GM23338 (cell line): ENCODE data around the gene GFRA1. TPM values are rescaled to one million over a fixed set of nuclear protein-coding genes. Genes with fewer than 3 reads are reported as not detected.

ENCODE experiments used
- ATAC-seq: fragments of 200-7000 bp; cut with Tn5 transposase; 3 replicates; pipeline ENCODE4 v1.9.1; 2020
- DNase-seq: peaks from one replicate; pipeline ENCODE4 v3.0.0-alpha.2; 2015; ENCODE audit warnings: low spot score
- H2AFZ ChIP-seq: fragments of 200-600 bp; sonication (generic); 2 replicates; pipeline ENCODE4 v1.8.0; 2016; ENCODE audit warnings: antibody characterized with exemption, mild to moderate bottlenecking, moderate library complexity
- H3F3A ChIP-seq: fragments of 200-600 bp; sonication (generic); replicated peaks from 2 replicates; pipeline ENCODE4 v1.8.0; 2017; ENCODE audit warnings: antibody characterized with exemption, mixed run types, low read depth
- H3K27ac ChIP-seq: fragments of 200-600 bp; sonication (generic); 2 replicates; pipeline ENCODE4 v1.6.1; 2016; ENCODE audit warnings: low read depth
- H3K27me3 ChIP-seq: fragments of 200-600 bp; sonication (generic); 2 replicates; pipeline ENCODE4 v1.8.0; 2016; ENCODE audit warnings: mild to moderate bottlenecking, mixed run types, moderate library complexity; ENCODE audit not compliant: insufficient read depth
- H3K36me3 ChIP-seq: fragments of 200-600 bp; sonication (generic); 2 replicates; pipeline ENCODE4 v1.8.0; 2016; ENCODE audit warnings: mild to moderate bottlenecking; ENCODE audit not compliant: insufficient read depth
- H3K4me1 ChIP-seq: fragments of 200-600 bp; sonication (generic); 2 replicates; pipeline ENCODE4 v1.8.0; 2016; ENCODE audit warnings: mild to moderate bottlenecking, moderate library complexity; ENCODE audit not compliant: insufficient read depth
- H3K4me2 ChIP-seq: fragments of 200-600 bp; sonication (generic); 2 replicates; pipeline ENCODE4 v1.7.1; 2017; ENCODE audit warnings: mixed run types
- H3K4me3 ChIP-seq: fragments of 200-600 bp; sonication (generic); 2 replicates; pipeline ENCODE4 v1.6.1; 2016; ENCODE audit warnings: mixed run types
- H3K79me2 ChIP-seq: fragments of 200-600 bp; sonication (generic); replicated peaks from 2 replicates; pipeline ENCODE4 v1.8.0; 2017; ENCODE audit warnings: mild to moderate bottlenecking; ENCODE audit not compliant: insufficient read depth
- H3K9me2 ChIP-seq: fragments of 200-600 bp; sonication (generic); 2 replicates; pipeline ENCODE4 v1.8.0; 2017; ENCODE audit not compliant: insufficient read depth
- H4K20me1 ChIP-seq: fragments of 200-600 bp; sonication (generic); replicated peaks from 2 replicates; pipeline ENCODE4 v1.8.0; 2017; ENCODE audit warnings: mild to moderate bottlenecking; ENCODE audit not compliant: insufficient read depth
- H3K27ac Mint-ChIP-seq: 2 replicates; pipeline ENCODE4 v1.8.0; 2020; ENCODE audit warnings: inconsistent platforms, mild to moderate bottlenecking, moderate library complexity, mixed read lengths
- H3K27me3 Mint-ChIP-seq: 3 replicates; pipeline ENCODE4 v1.8.0; 2022; ENCODE audit warnings: low read depth, mild to moderate bottlenecking, moderate library complexity, mixed read lengths, inconsistent platforms; ENCODE audit not compliant: insufficient read depth, poor library complexity
- H3K36me3 Mint-ChIP-seq: 3 replicates; pipeline ENCODE4 v1.8.0; 2021; ENCODE audit warnings: low read depth, mild to moderate bottlenecking, inconsistent platforms, moderate library complexity, mixed read lengths
- H3K4me1 Mint-ChIP-seq: 3 replicates; pipeline ENCODE4 v1.8.0; 2020; ENCODE audit warnings: mild to moderate bottlenecking, inconsistent platforms, mixed read lengths
- H3K4me3 Mint-ChIP-seq: 3 replicates; pipeline ENCODE4 v1.8.0; 2021; ENCODE audit warnings: moderate library complexity, mild to moderate bottlenecking, inconsistent platforms, mixed read lengths
- H3K9me3 Mint-ChIP-seq: 3 replicates; pipeline ENCODE4 v1.8.0; 2020; ENCODE audit warnings: moderate library complexity, mild to moderate bottlenecking, inconsistent platforms, mixed read lengths
- CREB1 ChIP-seq: fragments of 250-450 bp; sonication (Bioruptor Pico); IDR thresholded peaks from 2 replicates; pipeline ENCODE4 v1.5.0; 2020; ENCODE audit warnings: low read depth, mild to moderate bottlenecking, moderate library complexity
- CTCF ChIP-seq, 2 experiments: fragments of 200-600 bp in 1 of 2; sonication (generic) in 1 of 2; conservative IDR thresholded peaks; 2 replicates each; pipeline versions ENCODE4 v1.5.1 to v1.6.1; 2016 to 2017; ENCODE audit warnings: antibody characterized with exemption in 2 of 2, low read depth in 2 of 2, mild to moderate bottlenecking in 2 of 2, moderate library complexity in 1 of 2
- EZH2 ChIP-seq: fragments of 200-600 bp; sonication (generic); IDR thresholded peaks from one replicate; pipeline ENCODE4 v1.8.0; 2017; ENCODE audit warnings: antibody characterized with exemption, mild to moderate bottlenecking, low read depth; ENCODE audit not compliant: unreplicated experiment
- JUNB ChIP-seq: IDR thresholded peaks from one replicate; pipeline ENCODE4 v1.6.1; 2016; ENCODE audit warnings: antibody characterized with exemption; ENCODE audit not compliant: unreplicated experiment
- NANOG ChIP-seq: IDR thresholded peaks from 2 replicates; pipeline ENCODE4 v1.6.1; 2016; ENCODE audit warnings: antibody characterized with exemption, borderline replicate concordance
- REST ChIP-seq: IDR thresholded peaks from one replicate; pipeline ENCODE4 v1.6.1; 2018; ENCODE audit warnings: antibody characterized with exemption; ENCODE audit not compliant: unreplicated experiment
- STAT1 ChIP-seq: IDR thresholded peaks from one replicate; pipeline ENCODE4 v1.6.1; 2016; ENCODE audit warnings: antibody characterized with exemption; ENCODE audit not compliant: unreplicated experiment
- ZNF114 ChIP-seq: fragments of 250-450 bp; sonication (Bioruptor Pico); IDR thresholded peaks from 2 replicates; pipeline ENCODE4 v1.5.0; 2020; ENCODE audit warnings: mild to moderate bottlenecking, moderate library complexity
- ZNF331 ChIP-seq: fragments of 250-450 bp; sonication (Bioruptor Pico); IDR thresholded peaks from 2 replicates; pipeline ENCODE4 v1.5.0; 2020; ENCODE audit warnings: low read depth, mild to moderate bottlenecking, moderate library complexity
- ZNF462 ChIP-seq: fragments of 250-450 bp; sonication (Bioruptor Pico); IDR thresholded peaks from 2 replicates; pipeline ENCODE4 v1.5.0; 2020; ENCODE audit warnings: mild to moderate bottlenecking, moderate library complexity
- polyA plus RNA-seq: library from polyadenylated mRNA; unstranded; fragments of >200 nt; fragmentation: Nextera tagmentation; extraction: Ambion mirVana; gene quantifications from 2 replicates; pipeline ENCODE4 v1.2.1, GENCODE V29; 2016
- total RNA-seq: library from RNA; depleted of rRNA; stranded (reverse); fragments of >200 nt; shearing (Covaris generic); gene quantifications from 2 replicates; pipeline ENCODE4 v1.2.3, GENCODE V29; 2014

The GFRA1 gene
- total and polyA plus RNA-seq, 2 experiments from 2014 or later: 1.4 to 2.8 TPM

- no peaks in the 10 kb centered on the region for H3K36me3 ChIP-seq
- H3K79me2 ChIP-seq: no peaks in the 10 kb centered on the region
- TF ChIP-seq EZH2 (no peak), REST (no peak), CTCF (conservative IDR thresholded peaks at IDR 0.05; ENCODE audit: low read depth in 2 of 2) (no peak), ZNF462 (CRISPR knock-in tag) (no peak), NANOG (no peak), JUNB (no peak), CREB1 (no peak), STAT1 (no peak), ZNF114 (CRISPR knock-in tag) (no peak), ZNF331 (CRISPR knock-in tag) (no peak)
- H3K27ac ChIP-seq: no peak overlapping the region
- Mint-ChIP-seq H3K36me3 (no peaks in the 10 kb centered on the region), H3K27me3 (no peaks in the 10 kb centered on the region), H3K4me3 (no peak overlapping the region), H3K4me1 (peaks cover 2% of the 10 kb centered on the region; the same call in 2 of the 3 replicates), H3K9me3 (no peaks in the 10 kb centered on the region; the same call in 2 of the 3 replicates), H3K27ac (no peak overlapping the region)
- H4K20me1 ChIP-seq: no peaks in the 10 kb centered on the region
- no peak overlapping the region for H3K4me2 ChIP-seq
- H3F3A ChIP-seq: no peaks in the 10 kb centered on the region
- H2AFZ ChIP-seq: no peak overlapping the region
- no peak overlapping the region for H3K4me3 ChIP-seq
- no peaks in the 10 kb centered on the region for H3K4me1 ChIP-seq
- no peak for ATAC-seq
- no peaks in the 10 kb centered on the region for H3K27me3 ChIP-seq
- H3K9me2 ChIP-seq: peaks cover 6% of the 10 kb centered on the region; the same call in 1 of the 2 replicates
- no peak for DNase-seq
These were observed 40.4 kb downstream of the GFRA1 start for GRCh38 chr10:116232613-116233012.
